Measurements from ENCODE around the gene LMAN2. TPM values are rescaled to one million over a fixed set of nuclear protein-coding genes. Genes with fewer than 3 reads are reported as not detected.
A peak's percentile ranks its signal among the peaks of the same experiment; 100 is the strongest.

LMAN2 gene
- total and polyA plus RNA-seq, 4 donors, result 86.2 to 145 (median 116) TPM

DNA sequence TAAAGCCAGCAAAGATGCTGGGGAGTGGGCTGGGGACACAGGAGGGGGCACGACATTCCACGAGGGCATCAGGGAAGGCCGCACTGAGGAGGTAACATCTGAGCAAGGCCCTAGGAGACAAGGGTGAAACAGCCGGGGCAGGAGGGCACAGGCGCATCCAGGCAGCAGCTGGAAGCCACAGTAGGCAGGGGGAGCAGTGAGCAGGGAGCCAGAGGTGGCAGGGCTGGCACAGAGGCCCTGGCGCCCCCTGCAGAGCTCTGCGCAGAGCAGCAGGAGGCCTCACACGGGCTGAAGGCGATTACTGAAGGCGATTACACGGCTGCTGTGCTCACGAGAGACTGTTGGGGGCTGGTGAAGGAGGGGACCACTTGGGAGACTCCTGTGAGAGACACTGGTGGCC is 15.4 kb downstream of the LMAN2 start:
- Histone ChIP-seq H3K27ac (ENCODE audit: low read depth in 1 of 2, low read length in 2 of 2) (no peak overlapping the region), H3K27me3 (ENCODE audit: control insufficient read depth in 1 of 2, insufficient read depth in 2 of 2, low read length in 1 of 2) (no peaks in the 10 kb centered on the region), H3K4me3 (ENCODE audit: low read length in 2 of 2) (no peak overlapping the region), H3K9me3 (ENCODE audit: control insufficient read depth, low read length) (no peaks in the 10 kb centered on the region), H3K36me3 (ENCODE audit: control insufficient read depth in 1 of 2, insufficient read depth in 2 of 2, low read length in 1 of 2) (peaks cover 4 to 12% of the 10 kb centered on the region in 2 donors), H3K4me1 (ENCODE audit: control insufficient read depth in 1 of 2, insufficient read depth in 2 of 2, low read length in 2 of 2) (no peaks in the 10 kb centered on the region)
- no peak for ATAC-seq (ENCODE audit: low FRiP score)
- 70 to 73% methylated on average over 12 of the region's 12 CpGs for WGBS, 2 donors
- no peak for DNase-seq
- intact Hi-C loops (cut with DNase I), result no loop called here

DNA sequence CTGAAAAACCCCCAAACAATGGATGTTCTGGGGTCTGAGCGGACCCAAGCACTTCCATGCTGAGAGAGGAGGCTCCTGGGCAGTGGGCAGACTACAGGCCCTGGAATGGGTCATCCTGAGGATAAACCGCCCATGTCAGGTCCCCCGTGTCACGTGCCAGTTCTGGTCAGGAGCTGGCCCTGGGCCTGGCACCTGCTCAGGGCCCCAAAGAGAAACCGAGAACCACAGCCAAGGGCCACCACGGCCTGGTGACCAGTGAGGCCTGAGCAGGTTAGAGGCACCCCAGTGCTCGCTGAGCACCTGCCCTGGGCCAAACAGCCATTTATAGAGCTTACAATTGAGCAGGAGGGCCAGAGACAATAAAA is 15.8 kb downstream of the LMAN2 start:
- Histone ChIP-seq H3K36me3 (ENCODE audit: control insufficient read depth in 1 of 2, insufficient read depth in 2 of 2, low read length in 1 of 2) (peaks cover 4 to 14% of the 10 kb centered on the region in 2 donors), H3K27me3 (ENCODE audit: control insufficient read depth in 1 of 2, insufficient read depth in 2 of 2, low read length in 1 of 2) (no peaks in the 10 kb centered on the region), H3K27ac (ENCODE audit: low read depth in 1 of 2, low read length in 2 of 2) (no peak overlapping the region), H3K4me1 (ENCODE audit: control insufficient read depth in 1 of 2, insufficient read depth in 2 of 2, low read length in 2 of 2) (no peaks in the 10 kb centered on the region), H3K4me3 (ENCODE audit: low read length in 2 of 2) (no peak overlapping the region), H3K9me3 (ENCODE audit: control insufficient read depth, low read length) (no peaks in the 10 kb centered on the region)
- intact Hi-C loops (cut with DNase I), result no loop called here
- no peak for DNase-seq
- WGBS, 2 donors, result 86 to 89% methylated on average over 7 of the region's 7 CpGs
- ATAC-seq (ENCODE audit: low FRiP score), result no peak

DNA sequence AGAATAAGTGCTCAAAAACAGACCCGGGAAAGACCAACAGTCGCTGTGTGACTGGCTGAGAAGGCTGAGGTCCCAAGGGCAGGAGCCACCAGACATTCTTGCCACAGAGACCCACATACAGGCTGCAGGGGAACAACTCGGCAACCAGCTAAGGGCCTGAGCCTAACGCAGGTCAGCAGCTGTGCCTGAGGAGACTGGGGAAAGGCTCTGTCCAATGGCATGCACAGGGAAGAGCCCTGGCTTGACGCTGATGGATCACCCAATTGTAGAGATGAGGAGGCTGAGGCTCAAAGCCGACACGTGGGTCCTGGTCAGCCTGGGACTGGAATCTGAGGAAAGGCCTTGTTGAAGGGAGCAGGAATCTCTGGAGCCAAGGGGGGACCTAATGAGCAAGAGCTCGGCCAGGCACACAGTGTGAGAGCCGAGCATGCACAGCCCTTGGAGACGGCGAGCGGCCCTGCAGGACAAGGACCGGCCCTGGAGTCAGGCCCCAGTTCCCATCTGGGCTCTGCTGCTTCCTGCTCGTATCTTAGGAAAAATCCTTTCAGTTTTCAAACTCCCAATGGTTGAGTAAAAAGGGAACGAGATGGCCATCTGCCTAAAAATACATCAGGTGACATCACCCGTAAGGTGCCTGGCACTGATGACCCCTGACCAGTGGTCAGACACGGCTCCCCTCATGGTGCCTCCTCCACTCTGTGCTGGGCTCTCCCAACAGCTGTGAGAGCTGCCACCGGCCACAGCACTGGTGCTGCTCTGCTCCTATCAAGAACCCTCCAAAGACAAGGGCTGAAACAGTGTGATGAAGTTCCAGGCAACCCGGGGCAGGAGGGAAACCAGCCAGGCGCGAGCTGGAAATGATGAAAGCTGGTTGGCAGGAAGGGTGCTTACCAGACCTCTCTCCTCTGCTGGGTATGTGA is 16.4 kb downstream of the LMAN2 start:
- no peak overlapping the region for H3K27ac ChIP-seq (ENCODE audit: low read depth in 1 of 2, low read length in 2 of 2)
- ATAC-seq (ENCODE audit: low FRiP score), result no peak
- 84 to 86% methylated on average over 21 of the region's 21 CpGs for WGBS, 2 donors
- peak in 1 of 2 donors; percentile 49 for DNase-seq
- intact Hi-C loops (cut with DNase I), result no loop called here
- no peak overlapping the region for H3K4me3 ChIP-seq (ENCODE audit: low read length in 2 of 2)
- H3K36me3 ChIP-seq (ENCODE audit: control insufficient read depth in 1 of 2, insufficient read depth in 2 of 2, low read length in 1 of 2), result peaks cover 4 to 14% of the 10 kb centered on the region in 2 donors
- H3K4me1 ChIP-seq (ENCODE audit: control insufficient read depth in 1 of 2, insufficient read depth in 2 of 2, low read length in 2 of 2), result no peaks in the 10 kb centered on the region
- H3K27me3 ChIP-seq (ENCODE audit: control insufficient read depth in 1 of 2, insufficient read depth in 2 of 2, low read length in 1 of 2), result no peaks in the 10 kb centered on the region
- no peaks in the 10 kb centered on the region for H3K9me3 ChIP-seq (ENCODE audit: control insufficient read depth, low read length)

DNA sequence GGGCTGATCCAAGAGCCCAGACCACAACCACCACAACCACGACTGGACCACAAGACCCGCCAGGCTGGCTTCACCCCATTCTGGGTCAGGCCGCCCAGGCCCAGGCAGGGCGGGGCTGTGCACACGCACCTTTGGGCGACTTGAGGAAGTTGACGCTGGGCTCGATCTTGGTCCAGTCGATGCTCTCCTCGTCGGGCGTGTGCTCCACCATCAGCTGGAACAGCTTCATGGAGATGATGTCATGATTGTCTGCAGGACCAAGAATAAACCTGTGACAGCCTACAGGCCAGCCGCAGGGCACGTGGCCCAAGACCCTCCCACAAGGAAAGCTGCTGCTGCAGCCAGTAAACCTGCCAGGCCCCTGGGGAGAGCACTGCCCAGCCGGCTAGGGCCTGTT is 17.3 kb downstream of the LMAN2 start:
- WGBS, 2 donors, result 75 to 77% methylated on average over 15 of the region's 15 CpGs
- DNase-seq (peak in 1 of 2 donors; percentile 61), ATAC-seq (ENCODE audit: low FRiP score) (no peak)
- Histone ChIP-seq H3K27ac (ENCODE audit: low read depth in 1 of 2, low read length in 2 of 2) (no peak overlapping the region), H3K36me3 (ENCODE audit: control insufficient read depth in 1 of 2, insufficient read depth in 2 of 2, low read length in 1 of 2) (peaks cover 4 to 14% of the 10 kb centered on the region in 2 donors), H3K9me3 (ENCODE audit: control insufficient read depth, low read length) (no peaks in the 10 kb centered on the region), H3K4me1 (ENCODE audit: control insufficient read depth in 1 of 2, insufficient read depth in 2 of 2, low read length in 2 of 2) (no peaks in the 10 kb centered on the region), H3K4me3 (ENCODE audit: low read length in 2 of 2) (no peak overlapping the region), H3K27me3 (ENCODE audit: control insufficient read depth in 1 of 2, insufficient read depth in 2 of 2, low read length in 1 of 2) (no peaks in the 10 kb centered on the region)
- intact Hi-C loops (cut with DNase I), result no loop called here

DNA sequence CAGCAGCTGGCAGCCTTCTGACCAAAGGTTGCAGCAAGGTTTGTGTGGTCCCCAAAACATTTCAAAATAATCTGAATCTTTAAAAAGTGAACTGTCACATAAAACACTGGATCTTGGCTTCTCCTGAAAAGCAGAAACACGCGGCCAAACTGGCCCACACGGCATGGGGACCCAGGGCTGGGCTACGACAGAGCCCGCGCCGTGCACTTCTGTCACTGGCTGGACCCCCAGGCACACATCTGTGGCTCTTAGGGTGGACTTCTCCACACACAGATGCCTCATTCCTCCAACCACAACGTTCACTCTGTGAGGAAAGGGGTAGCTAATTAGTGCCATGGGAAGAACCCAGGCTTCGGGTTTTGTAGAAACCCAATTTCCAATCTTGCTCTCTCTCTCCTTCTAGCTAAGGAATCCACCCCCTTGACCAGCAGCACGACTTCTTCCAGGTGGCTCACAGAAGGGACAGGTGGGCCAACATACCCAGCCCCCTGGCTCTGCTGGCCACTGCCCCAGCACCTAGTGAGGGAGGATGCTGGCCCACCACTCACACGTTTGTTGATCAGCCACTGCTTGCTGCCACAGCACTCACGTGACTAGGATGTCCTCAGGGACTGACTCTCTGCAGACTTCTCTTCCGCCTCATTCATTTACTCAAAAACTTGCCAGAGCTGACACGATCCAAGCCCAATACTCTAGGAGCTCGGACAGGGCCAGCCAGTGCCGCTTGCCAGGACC is 17.9 kb downstream of the LMAN2 start:
- no peak for ATAC-seq (ENCODE audit: low FRiP score)
- Histone ChIP-seq H3K27me3 (ENCODE audit: control insufficient read depth in 1 of 2, insufficient read depth in 2 of 2, low read length in 1 of 2) (no peaks in the 10 kb centered on the region), H3K4me1 (ENCODE audit: control insufficient read depth in 1 of 2, insufficient read depth in 2 of 2, low read length in 2 of 2) (no peaks in the 10 kb centered on the region), H3K36me3 (ENCODE audit: control insufficient read depth in 1 of 2, insufficient read depth in 2 of 2, low read length in 1 of 2) (peaks cover 4 to 14% of the 10 kb centered on the region in 2 donors), H3K27ac (ENCODE audit: low read depth in 1 of 2, low read length in 2 of 2) (no peak overlapping the region), H3K9me3 (ENCODE audit: control insufficient read depth, low read length) (no peaks in the 10 kb centered on the region), H3K4me3 (ENCODE audit: low read length in 2 of 2) (no peak overlapping the region)
- intact Hi-C loops (cut with DNase I), result no loop called here
- peak in 1 of 2 donors; percentile 55 for DNase-seq
- 78 to 86% methylated on average over 16 of the region's 16 CpGs for WGBS, 2 donors

GRCh38 chr5:177332896-177333260 is 18.6 kb downstream of the LMAN2 start:
- intact Hi-C loops (cut with DNase I), result no loop called here
- no peak for ATAC-seq (ENCODE audit: low FRiP score)
- Histone ChIP-seq H3K36me3 (ENCODE audit: control insufficient read depth in 1 of 2, insufficient read depth in 2 of 2, low read length in 1 of 2) (peaks cover 4 to 14% of the 10 kb centered on the region in 2 donors), H3K4me3 (ENCODE audit: low read length in 2 of 2) (no peak overlapping the region), H3K4me1 (ENCODE audit: control insufficient read depth in 1 of 2, insufficient read depth in 2 of 2, low read length in 2 of 2) (no peaks in the 10 kb centered on the region), H3K27me3 (ENCODE audit: control insufficient read depth in 1 of 2, insufficient read depth in 2 of 2, low read length in 1 of 2) (no peaks in the 10 kb centered on the region), H3K9me3 (ENCODE audit: control insufficient read depth, low read length) (no peaks in the 10 kb centered on the region), H3K27ac (ENCODE audit: low read depth in 1 of 2, low read length in 2 of 2) (no peak overlapping the region)
- DNase-seq, result peak in 1 of 2 donors; percentile 68
- 90 to 91% methylated on average over 13 of the region's 13 CpGs for WGBS, 2 donors

GRCh38 chr5:177332031-177332895 is 19.2 kb downstream of the LMAN2 start:
- Histone ChIP-seq H3K27ac (ENCODE audit: low read depth in 1 of 2, low read length in 2 of 2) (no peak overlapping the region), H3K9me3 (ENCODE audit: control insufficient read depth, low read length) (no peaks in the 10 kb centered on the region), H3K36me3 (ENCODE audit: control insufficient read depth in 1 of 2, insufficient read depth in 2 of 2, low read length in 1 of 2) (peaks cover 4 to 14% of the 10 kb centered on the region in 2 donors), H3K27me3 (ENCODE audit: control insufficient read depth in 1 of 2, insufficient read depth in 2 of 2, low read length in 1 of 2) (no peaks in the 10 kb centered on the region), H3K4me3 (ENCODE audit: low read length in 2 of 2) (no peak overlapping the region), H3K4me1 (ENCODE audit: control insufficient read depth in 1 of 2, insufficient read depth in 2 of 2, low read length in 2 of 2) (no peaks in the 10 kb centered on the region)
- WGBS, 2 donors, result 91 to 92% methylated on average over 35 of the region's 35 CpGs
- intact Hi-C loops (cut with DNase I), result no loop called here
- DNase-seq, result peak in 1 of 2 donors; percentile 64
- ATAC-seq (ENCODE audit: low FRiP score), result no peak

- no peaks in the 10 kb centered on the region for H3K27me3 ChIP-seq (ENCODE audit: control insufficient read depth in 1 of 2, insufficient read depth in 2 of 2, low read length in 1 of 2)
- no peak overlapping the region for H3K4me3 ChIP-seq (ENCODE audit: low read length in 2 of 2)
- no peak overlapping the region for H3K27ac ChIP-seq (ENCODE audit: low read depth in 1 of 2, low read length in 2 of 2)
- 85% methylated on average over 26 to 27 of the region's 27 CpGs for WGBS, 2 donors
- H3K9me3 ChIP-seq (ENCODE audit: control insufficient read depth, low read length), result no peaks in the 10 kb centered on the region
- intact Hi-C loops (cut with DNase I), result no loop called here
- no peaks in the 10 kb centered on the region for H3K4me1 ChIP-seq (ENCODE audit: control insufficient read depth in 1 of 2, insufficient read depth in 2 of 2, low read length in 2 of 2)
- H3K36me3 ChIP-seq (ENCODE audit: control insufficient read depth in 1 of 2, insufficient read depth in 2 of 2, low read length in 1 of 2), result peaks cover 3 to 7% of the 10 kb centered on the region in 2 donors
- ATAC-seq (ENCODE audit: low FRiP score) (no peak), DNase-seq (peak in 1 of 2 donors; percentile 61)
Measured at GRCh38 chr5:177330991-177331842, 20.3 kb downstream of the LMAN2 start.
